ENCODE data around the gene DNAI2. TPM values are rescaled to one million over a fixed set of nuclear protein-coding genes. Genes with fewer than 3 reads are reported as not detected.

The DNAI2 gene
- total and polyA plus RNA-seq, 4 donors, result 4.1 to 14.2 (median 6.7) TPM

DNA sequence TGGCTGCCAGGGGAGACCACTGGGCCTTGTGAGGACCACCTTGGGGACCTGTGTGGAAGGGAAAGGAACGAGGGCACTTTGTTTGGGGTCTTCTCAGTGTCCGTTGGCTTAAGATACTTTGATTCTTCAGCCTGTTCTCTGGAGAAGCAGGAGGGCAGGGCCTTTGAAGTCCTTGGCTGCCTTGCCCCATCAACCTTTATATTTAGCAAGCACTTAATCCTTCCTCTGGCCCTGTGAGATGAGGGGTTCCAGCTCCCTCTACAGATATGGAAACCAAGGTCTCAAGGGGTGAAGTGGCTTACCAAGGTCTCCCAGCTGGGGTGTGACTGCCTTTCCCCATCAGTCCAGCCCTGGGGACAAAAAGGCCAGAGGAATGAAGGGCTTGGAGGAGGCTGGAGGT, 32.2 kb upstream of the DNAI2 start:
- H3K9ac ChIP-seq (ENCODE audit: insufficient read depth in 1 of 2, low read length in 2 of 2), result no peak overlapping the region
- H3K36me3 ChIP-seq (ENCODE audit: control insufficient read depth in 4 of 4, insufficient read depth in 4 of 4, low read length in 4 of 4), result peaks cover 0 to 1% (median 0%) of the 10 kb centered on the region in 4 donors
- no peak overlapping the region for H3K27ac ChIP-seq (ENCODE audit: low read depth in 1 of 2, low read length in 1 of 2)
- H3K27me3 ChIP-seq (ENCODE audit: control insufficient read depth in 3 of 3, insufficient read depth in 3 of 3, low read length in 2 of 3), result no peaks in the 10 kb centered on the region
- ATAC-seq (ENCODE audit: insufficient read depth, low FRiP score) (no peak), DNase-seq (no peak)
- no peaks in the 10 kb centered on the region for H3K9me3 ChIP-seq (ENCODE audit: control insufficient read depth in 4 of 4, insufficient read depth in 3 of 4, low read length in 3 of 4)
- WGBS, 2 donors, result 64 to 95% methylated on average over 2 of the region's 2 CpGs
- no peak overlapping the region for H3K4me3 ChIP-seq
- H3K4me1 ChIP-seq (ENCODE audit: control insufficient read depth in 5 of 5, insufficient read depth in 5 of 5, low read length in 5 of 5), result peaks cover 0 to 23% (median 5%) of the 10 kb centered on the region in 5 donors
- no peak for TF ChIP-seq CTCF (IDR thresholded peaks at IDR 0.05; ENCODE audit: control extremely low read depth, extremely low read depth)

DNA sequence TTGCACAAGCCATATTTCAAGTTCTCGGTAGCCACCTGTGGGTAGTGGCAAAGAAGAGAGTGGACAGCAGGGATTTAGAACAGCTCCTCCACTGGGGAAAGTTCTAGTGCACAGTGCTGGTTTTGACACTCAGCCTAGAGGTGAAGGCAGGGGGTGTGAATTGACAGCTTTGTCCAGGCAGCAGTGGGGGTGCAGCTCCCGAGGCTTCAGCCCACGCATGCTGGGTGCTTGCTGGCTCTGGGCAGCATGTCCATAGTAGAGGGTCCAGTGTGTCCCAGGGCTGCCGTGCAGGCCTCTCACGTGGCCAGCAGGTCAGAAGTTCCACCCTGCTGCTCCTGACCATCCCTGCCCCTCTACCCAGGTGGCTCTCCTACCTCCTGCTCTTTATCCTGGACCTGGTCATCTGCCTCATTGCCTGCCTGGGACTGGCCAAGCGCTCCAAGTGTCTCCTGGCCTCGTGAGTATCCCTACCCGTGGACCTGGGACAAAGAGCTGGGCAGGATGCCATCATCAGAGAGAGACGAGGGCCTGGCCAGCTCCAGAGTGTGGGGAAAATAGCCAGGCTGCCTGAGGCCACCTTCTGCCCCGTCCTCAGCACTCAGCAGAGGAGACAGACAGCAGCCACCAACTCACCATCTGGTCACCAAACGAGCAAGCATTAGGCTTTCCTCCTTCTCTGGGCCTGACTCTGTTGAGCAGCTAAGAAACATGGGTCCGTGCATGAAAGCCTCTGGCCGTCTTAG, 30.9 kb upstream of the DNAI2 start:
- H3K27ac ChIP-seq (ENCODE audit: low read depth in 1 of 2, low read length in 1 of 2), result no peak overlapping the region
- peaks cover 0 to 1% (median 0%) of the 10 kb centered on the region in 4 donors for H3K36me3 ChIP-seq (ENCODE audit: control insufficient read depth in 4 of 4, insufficient read depth in 4 of 4, low read length in 4 of 4)
- TF ChIP-seq CTCF (IDR thresholded peaks at IDR 0.05; ENCODE audit: control extremely low read depth, extremely low read depth), result no peak
- WGBS, 2 donors, result 79 to 80% methylated on average over 13 of the region's 13 CpGs
- peak in 1 of 3 donors; percentile 31 for DNase-seq
- no peaks in the 10 kb centered on the region for H3K9me3 ChIP-seq (ENCODE audit: control insufficient read depth in 4 of 4, insufficient read depth in 3 of 4, low read length in 3 of 4)
- no peak for ATAC-seq (ENCODE audit: insufficient read depth, low FRiP score)
- H3K9ac ChIP-seq (ENCODE audit: insufficient read depth in 1 of 2, low read length in 2 of 2), result no peak overlapping the region
- no peak overlapping the region for H3K4me3 ChIP-seq
- H3K4me1 ChIP-seq (ENCODE audit: control insufficient read depth in 5 of 5, insufficient read depth in 5 of 5, low read length in 5 of 5), result peaks cover 0 to 23% (median 5%) of the 10 kb centered on the region in 5 donors
- no peaks in the 10 kb centered on the region for H3K27me3 ChIP-seq (ENCODE audit: control insufficient read depth in 3 of 3, insufficient read depth in 3 of 3, low read length in 2 of 3)

DNA sequence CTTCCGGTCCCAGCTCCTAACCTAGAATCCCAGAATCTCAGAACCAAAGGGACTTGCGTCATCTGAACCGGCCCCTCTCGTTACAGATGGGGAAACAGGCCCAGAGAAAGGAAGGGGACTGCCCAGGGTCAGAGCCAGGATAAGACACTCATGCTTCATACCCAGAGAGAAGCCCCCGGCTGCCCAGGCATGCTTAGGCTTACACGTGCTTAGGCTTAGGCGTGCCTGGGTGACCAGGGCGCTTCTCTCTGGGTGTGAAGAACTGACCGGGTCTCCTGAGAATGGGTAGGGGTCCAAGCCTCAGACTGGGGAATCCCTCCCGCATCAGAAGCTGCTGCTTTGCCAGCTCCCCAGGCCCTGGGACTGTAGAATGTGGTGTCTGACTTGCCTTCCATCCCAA, 29.9 kb upstream of the DNAI2 start:
- no peak overlapping the region for H3K4me3 ChIP-seq
- no peak for TF ChIP-seq CTCF (IDR thresholded peaks at IDR 0.05; ENCODE audit: control extremely low read depth, extremely low read depth)
- H3K27ac ChIP-seq (ENCODE audit: low read depth in 1 of 2, low read length in 1 of 2), result no peak overlapping the region
- H3K9ac ChIP-seq (ENCODE audit: insufficient read depth in 1 of 2, low read length in 2 of 2), result no peak overlapping the region
- ATAC-seq (ENCODE audit: insufficient read depth, low FRiP score), result no peak
- H3K36me3 ChIP-seq (ENCODE audit: control insufficient read depth in 4 of 4, insufficient read depth in 4 of 4, low read length in 4 of 4), result peaks cover 0 to 1% (median 0%) of the 10 kb centered on the region in 4 donors
- peaks cover 0 to 23% (median 5%) of the 10 kb centered on the region in 5 donors for H3K4me1 ChIP-seq (ENCODE audit: control insufficient read depth in 5 of 5, insufficient read depth in 5 of 5, low read length in 5 of 5)
- 87 to 89% methylated on average over 10 of the region's 10 CpGs for WGBS, 2 donors
- no peaks in the 10 kb centered on the region for H3K9me3 ChIP-seq (ENCODE audit: control insufficient read depth in 4 of 4, insufficient read depth in 3 of 4, low read length in 3 of 4)
- no peaks in the 10 kb centered on the region for H3K27me3 ChIP-seq (ENCODE audit: control insufficient read depth in 3 of 3, insufficient read depth in 3 of 3, low read length in 2 of 3)
- no peak for DNase-seq

All from lung (tissue), 12 donors.